Stimulated activated CD4-positive, alpha-beta T cell treated with anti-CD3 and anti-CD28 coated beads, Interleukin-12 subunit alpha, Interleukin-12 subunit beta, amount 100 ng/mL, for 48 hours (primary cell): ENCODE data around the gene SLC9A5.
A peak's percentile ranks its signal among the peaks of the same experiment; 100 is the strongest.

Experiments
- DNase-seq, 3 donors: peaks; one replicate each; pipeline ENCODE4 v3.0.0-alpha.2; 2020; ENCODE audit warnings: low read depth in 2 of 3, low spot score in 1 of 3

SLC9A5 gene

DNA sequence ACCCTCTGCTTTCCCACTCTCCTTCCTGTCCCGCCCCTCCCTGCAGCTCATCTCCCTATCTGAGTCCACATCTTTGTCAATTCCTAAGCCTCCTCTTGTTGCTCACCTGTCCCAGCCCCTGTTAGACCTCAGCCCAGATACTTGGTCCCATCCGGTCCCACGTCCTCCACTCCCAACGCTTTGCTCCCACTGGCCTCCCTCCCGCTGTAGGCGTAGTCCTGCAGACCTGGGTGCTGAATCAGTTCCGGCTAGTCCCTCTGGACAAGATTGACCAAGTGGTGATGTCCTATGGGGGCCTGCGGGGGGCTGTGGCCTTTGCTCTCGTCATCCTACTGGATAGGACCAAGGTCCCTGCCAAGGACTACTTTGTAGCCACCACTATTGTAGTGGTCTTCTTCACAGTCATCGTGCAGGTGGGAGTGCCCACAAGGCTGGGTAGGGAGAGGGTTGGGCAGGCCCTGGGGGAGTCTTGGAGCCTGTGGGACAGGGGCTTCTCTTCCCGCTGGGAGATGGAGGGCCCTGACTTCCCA, 8.0 kb downstream of the SLC9A5 start:
- DNase-seq: no peak

DNA sequence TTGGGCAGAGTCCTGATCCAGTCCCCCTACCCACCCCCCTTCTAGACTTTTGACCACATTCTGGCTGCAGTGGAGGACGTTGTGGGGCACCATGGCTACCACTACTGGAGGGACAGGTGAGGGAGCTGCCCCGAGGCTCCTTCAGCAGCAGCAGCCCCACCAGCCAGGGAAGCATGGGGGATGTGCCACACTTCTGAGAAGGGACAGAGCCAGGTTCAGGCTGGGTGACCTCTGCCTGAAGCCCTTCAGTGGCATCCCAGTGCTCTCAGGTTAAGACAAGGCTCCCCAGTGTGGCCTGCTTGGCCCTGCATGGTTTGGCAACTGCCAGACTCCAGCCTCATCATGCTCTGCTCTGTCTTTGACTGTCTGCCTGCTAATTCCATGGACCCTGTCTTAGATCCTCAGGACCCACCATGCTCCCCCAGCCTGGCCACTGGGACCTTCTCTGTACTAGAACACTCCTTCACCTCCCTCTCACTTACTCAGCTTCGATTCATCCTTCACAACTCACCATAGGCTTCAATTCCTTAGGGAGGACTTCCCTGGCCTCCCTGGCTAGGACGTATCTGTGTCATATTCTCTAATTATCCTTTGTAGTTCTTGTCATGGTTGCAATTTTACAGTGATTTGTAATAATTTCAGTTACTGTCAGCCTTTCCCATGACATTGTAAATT, 8.8 kb downstream of the SLC9A5 start:
- DNase-seq: no peak

DNA sequence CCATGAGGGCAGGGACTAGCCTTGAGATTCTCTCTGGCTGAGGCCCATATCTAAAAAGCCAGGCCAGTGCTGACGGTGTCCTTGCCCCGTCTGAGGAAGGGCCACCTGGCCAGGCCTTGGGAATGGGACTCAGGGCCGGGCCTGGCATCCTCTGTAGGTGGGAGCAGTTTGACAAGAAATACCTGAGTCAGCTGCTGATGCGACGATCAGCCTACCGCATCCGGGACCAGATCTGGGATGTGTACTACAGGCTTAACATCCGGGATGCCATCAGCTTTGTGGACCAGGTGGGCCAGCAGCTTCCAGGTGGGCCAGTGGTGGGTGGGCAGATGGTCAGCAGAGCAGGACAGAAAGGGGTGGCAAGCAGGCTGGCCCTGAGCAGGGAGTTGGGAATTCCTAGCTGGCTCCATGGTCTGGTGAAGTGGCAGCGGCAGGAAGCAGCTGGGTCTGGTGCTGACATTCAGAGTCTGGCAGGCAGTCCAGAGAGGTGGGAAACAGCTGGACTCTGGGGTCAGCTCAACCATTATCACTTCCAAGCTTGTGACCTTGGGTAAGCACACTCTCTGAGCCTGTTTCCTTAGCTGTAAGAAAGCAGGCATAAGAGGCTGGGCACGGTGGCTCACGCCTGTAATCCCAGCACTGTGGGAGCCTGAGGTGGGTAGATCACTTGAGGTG, 9.5 kb downstream of the SLC9A5 start:
- DNase-seq: no peak

DNA sequence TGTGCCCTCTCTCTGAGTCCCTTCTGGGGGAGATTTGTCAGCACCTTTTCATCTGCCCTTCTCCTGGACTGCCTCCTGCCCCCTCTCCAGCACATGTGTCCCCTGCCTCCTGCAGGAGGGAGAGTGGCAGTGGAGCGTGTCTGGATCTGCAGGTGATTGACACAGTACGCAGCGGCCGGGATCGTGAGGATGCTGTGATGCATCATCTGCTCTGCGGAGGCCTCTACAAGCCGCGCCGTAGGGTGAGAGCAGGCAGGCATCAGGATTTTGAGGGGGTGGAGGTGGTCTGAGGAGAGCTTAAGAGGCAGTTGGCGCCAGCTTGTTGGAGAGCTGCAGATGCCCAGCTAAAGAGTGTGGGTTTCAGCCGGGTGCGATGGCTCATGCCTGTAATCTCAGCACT, 10.9 kb downstream of the SLC9A5 start:
- no peak for DNase-seq

DNA sequence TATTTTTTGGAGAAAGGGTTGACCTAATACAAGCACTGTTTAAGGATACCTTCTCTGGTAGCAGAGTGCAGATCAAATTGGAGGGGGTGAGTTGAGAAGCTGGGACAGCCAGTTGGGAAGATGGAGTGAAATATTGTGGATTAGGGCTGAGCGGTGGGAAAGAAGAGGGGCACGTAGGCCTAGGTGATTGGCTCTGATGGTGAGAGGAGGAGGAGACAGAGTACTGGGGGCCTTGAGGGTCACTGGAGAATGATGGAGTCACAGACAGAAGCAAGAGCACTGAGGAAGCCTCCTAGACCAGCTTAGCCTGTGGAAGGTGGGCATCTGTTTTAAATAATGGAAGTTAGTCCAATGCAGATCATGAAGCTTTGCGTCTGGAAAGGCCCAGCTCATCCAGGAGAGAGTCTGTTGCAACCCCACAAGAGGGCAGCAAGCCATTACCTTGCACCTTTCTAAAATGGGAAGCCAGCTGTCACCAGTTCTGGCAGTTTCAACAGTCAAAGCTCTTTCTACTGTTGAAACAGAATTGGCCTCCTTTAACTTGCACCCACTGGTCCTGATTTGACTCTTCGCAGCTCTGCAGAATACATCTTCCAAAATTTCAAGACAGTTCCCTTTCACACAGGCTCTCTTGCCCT, 11.8 kb downstream of the SLC9A5 start:
- no peak for DNase-seq

DNA sequence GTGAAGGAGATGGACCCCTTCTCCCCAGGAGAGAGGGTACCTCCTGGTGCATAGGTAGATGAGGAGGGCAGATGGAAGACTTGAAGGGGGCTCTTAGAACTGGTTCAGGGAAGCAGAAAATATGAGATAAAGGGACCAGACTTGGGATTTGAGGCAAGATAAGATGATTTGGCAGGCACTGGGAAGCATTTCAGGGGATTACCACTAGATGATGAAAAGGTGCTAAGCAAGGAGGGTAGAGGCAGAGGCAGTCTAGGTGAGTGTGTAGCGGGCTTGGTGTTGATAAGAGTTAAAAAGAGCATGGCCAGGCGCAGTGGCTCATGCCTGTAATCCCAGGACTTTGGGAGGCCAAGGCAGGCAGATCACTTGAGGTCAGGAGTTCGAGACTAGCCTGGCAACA, 14.4 kb downstream of the SLC9A5 start:
- DNase-seq: no peak

DNA sequence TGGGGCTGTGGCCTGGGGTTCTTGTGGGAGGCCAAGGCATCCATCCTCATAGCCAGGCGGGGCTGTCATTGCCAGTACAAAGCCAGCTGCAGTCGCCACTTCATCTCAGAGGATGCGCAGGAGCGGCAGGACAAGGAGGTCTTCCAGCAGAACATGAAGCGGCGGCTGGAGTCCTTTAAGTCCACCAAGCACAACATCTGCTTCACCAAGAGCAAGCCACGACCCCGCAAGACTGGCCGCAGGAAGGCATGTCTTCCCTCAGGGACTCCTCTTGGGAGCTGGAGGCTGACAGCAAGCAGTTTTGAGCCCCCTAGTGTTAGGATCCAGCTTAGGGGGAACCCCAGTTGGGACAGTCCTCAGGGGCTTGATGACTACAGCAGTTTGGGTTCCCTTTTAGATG, 15.5 kb downstream of the SLC9A5 start:
- DNase-seq: no peak

DNA sequence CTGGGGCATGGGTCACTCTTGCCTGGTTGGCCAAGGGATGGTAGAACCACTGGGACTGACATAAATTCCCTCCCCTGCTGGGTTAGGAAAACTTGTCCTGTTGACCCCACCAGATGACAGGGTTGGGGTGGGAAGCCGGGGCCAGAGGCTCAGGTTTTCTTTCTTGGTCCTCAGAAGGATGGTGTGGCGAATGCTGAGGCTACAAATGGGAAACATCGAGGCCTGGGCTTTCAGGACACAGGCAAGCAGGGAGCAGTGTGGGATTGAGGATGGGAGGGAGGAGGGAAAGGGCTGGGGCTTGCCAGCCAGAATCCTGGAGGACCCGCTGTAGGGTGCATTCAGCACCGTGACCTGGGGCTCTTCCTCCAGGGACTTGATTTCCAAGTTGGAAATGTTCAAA, 16.1 kb downstream of the SLC9A5 start:
- DNase-seq: no peak

DNA sequence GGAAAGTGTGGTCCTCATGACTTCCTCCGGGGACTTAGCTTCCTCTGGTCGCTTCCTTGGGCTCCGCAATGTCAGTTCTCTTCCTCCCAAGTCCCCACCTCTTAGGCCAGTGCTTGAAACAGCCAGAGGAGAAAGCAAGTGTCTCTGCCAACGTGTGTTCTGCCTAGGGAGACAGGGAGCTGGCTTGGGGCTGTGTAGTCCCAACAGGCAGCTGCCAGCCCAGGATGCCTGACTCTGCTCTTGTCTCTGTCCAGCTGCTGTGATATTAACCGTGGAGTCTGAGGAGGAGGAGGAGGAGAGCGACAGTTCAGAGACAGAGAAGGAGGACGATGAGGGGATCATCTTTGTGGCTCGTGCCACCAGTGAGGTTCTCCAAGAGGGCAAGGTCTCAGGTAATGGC, 17.1 kb downstream of the SLC9A5 start:
- DNase-seq: no peak

DNA sequence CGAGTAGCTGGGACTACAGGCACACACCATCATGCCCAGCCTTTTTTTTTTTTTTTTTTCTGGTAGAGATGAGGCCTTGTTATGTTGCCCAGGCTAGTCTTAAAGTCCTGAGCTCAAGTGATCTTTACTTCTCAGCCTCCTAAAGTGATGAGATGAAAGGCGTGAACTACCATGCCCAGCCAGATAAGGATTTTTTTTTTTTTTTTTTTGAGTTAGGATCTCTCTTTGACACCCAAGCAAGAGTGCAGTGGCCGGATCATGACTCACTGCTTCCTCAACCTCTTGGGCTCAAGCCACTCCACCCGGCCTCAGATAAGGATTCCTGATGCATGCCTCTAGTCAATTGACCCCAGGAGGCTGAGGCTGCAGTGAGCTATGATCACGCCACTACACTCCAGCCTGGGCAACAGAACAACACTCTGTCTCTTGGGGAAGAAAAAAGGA, 19.4 kb downstream of the SLC9A5 start:
- no peak for DNase-seq

DNA sequence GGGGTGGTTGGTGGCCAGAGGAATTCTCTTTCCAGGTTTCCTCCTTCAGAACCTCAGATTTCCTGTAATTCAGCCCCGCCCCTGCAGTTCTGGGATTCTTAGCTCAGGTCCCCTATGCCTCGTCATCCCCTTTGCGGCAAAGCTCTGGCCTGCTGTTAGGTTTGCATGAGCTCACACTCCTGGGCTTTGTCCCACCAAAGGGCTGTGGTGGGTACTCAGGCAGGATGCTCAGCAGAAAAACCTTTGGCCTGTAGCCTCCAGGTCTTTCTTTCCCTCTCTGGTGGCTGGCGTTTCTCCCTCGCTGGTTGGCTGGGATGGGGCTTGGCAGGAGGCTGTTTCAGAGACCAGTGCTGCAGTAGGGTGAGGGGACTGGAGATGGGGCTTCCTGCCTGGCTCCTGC, 21.0 kb downstream of the SLC9A5 start:
- DNase-seq: no peak

DNA sequence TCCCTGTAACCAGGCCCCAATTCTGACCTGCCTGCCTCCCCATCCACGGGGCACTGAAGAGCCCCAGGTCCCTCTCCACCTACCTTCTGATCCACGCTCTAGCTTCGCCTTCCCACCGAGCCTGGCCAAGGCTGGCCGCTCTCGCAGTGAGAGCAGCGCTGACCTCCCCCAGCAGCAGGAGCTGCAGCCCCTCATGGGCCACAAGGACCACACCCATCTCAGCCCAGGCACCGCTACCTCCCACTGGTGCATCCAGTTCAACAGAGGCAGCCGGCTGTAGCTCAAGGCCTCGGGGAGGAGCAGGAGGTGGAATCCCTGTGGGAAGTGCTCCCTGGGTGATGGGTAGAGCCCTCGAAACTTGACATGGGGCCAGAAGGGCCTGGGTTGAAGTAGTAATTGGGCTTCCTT, 22.2 kb downstream of the SLC9A5 start:
- DNase-seq: no peak

DNA sequence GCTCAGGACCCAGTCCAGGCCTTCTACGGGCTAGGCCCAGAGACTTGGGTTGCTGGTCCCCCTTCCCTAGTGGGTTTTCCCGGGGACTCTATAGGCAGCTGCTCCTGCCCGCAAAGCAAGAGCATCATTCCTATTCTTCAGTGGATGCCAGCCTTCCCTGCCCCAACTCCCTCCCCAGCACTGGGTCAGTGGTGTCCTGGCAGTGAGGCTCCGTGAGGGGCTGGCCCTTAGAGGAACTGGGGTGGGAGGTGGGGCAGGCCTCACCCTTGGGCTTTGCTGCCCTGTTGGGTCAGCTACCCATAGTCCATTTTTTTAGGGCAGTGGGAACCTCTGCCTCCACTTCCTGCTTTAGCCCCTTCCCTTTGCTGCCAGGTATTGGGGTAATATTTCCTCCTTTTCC, 22.7 kb downstream of the SLC9A5 start:
- no peak for DNase-seq

DNA sequence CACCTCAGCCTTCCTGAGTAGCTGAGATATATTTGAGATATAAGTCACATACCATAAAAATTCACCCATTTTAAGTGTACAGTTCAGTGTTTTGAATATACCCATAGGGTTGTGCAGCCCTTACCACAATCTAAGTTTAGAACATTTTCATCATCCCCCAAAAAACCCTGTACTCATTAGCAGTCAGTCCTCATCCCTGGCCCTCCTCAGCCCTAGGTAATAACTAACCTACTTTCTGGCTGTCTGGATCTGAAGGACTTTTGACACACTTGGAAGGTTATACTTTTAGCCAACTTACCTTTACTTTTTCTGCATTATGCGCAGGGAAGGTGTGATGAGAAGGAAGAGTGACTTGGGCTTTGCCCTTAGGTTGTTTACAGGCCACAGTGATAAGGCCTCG, 26.5 kb downstream of the SLC9A5 start:
- no peak for DNase-seq

DNA sequence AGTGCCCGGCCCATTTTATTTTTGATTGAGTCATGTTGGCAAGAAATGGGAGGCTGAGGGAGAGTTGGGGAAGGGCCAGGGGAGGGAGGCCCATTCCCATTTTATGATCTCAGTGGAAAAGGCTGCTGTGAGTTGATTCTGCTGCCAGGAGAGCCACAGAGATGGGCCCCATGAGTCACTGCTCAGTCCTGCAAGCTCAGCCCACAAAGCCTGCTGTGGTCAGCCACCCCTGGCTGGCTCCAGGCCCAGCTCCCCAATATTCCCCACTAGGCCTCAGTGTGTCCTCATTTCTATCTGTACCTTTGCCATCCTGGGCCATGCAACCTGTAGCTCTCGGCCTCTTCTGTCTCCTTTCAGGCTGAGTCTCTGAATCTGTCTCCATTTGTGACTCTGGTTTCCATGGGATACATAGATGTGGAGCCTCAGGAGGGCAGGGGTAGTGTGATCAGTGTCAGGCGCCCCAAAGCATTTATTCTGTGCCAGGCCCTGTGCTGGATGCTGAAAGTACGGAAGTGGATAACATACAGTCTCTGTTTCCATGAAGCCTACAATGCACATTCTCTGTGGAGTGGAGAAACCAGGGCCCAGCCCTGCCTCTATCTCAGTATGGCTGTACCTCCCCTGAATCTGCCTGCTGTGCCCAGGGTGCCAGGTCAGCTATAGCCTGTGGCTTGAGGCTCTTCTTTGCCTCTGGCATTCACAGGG, 28.7 kb downstream of the SLC9A5 start:
- DNase-seq: peak in 2 of 3 donors; percentile 26 to 45

DNA sequence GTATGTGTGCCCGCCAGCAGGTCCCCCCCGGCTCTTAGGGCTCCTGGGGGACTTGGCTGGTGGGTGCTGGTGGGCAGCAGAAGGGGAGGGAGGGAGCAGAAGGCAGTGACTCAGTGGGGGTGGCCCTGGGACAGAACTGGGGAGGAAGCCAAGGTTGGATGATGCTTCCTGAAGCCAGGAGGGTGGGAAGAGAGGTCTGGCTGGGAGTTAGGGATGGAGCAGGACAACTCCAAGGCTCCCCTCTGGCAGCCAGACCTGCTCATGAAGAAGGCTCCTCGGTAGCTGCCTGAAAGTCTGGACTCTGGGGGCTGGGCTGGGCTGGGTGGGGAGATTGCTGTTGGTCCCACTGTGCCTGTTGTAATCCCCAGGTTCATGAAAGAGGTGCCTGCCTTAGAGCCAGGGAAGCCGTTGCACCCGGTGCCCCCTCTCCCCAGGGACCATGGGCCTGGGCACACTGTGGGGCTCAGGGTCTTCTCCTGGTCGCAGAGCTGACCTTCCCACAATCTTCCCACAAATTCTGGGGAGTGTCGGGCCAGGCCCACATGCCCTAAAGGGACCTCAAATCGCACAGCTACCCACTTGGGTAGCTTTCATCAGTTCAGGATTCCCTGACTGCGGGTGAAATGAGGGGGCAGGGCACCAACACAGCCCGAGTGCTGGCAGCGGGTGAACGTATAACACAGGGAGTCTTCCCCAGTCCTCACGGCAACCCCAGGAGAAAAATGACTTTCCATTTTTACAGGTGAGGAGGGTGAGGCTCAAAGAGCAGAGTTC, 29.4 kb downstream of the SLC9A5 start:
- DNase-seq: peak in 1 of 3 donors; percentile 16

DNA sequence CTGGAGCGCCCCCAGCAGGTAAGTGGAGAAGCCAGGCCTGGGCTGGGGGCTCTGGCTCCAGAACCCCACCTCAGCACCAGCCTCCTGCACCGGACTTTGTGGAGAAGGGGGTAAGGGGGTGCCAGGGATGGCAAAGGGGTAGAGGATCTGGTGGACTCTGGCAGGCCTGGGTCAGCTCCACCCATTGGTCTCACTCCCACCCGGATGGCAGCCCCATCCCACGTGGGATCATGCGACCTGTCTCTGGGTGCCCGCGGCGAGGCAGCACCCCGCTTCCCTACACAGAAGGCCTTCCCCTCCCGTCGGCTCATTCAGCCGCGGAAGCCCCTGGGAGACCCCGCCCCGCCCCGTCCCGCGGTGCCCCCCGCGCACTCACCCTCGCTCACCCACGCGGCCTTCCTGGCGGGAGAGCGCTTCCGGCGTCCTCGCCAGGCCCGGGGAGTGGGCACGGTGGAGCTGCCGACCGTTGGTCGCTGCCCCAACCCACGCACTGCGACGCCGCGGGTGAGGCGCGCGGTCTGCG, 30.1 kb downstream of the SLC9A5 start:
- peak; percentile 43 to 45 (median 45) for DNase-seq

DNA sequence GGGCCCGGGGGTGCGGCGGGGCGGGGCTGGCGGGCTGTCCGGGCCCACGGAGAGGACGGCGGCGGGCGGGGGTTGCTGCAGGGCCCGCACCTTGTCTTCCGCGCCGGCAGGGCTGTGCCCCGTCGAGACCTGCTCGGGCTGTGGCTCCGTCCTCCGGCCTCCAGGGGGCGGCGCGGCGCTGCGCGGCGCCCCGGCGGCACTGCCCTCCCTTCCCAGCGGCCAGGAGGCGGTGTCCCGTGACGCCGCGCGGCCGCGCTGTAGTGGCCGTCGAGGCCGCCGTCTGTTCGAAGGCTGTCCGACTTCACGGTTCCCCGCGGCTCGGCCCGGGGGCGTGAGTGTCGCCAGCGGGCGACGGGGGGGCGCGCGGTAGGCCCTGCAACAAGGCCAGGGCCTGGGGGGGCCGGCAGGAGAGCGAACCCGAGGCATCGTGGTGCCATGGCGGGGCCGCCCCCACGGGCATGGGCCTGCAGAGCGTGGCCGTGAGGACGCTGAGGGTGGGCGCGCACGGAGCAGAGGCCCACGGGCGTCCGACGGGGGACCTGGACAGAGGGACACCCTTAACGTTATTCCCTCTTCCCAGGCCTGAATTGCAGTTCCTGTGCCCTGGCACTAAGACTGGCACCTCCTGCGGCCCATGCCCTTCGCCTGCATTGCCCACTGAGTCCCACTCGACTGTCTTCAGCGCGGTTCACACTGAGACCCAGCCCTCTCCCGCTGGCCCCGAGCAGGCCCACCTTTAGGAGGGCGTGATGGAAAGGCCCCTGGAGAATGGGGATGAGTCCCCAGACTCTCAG, 30.7 kb downstream of the SLC9A5 start, which contains the start of gene PLEKHG4:
PLEKHG4 (plus strand) TSS at position 237 of the 794 bp plus-strand sequence; CDS start at position 750, 513 bp downstream.
- DNase-seq: peak; percentile 69 to 82 (median 70)
